H9 (cell line): ENCODE results near the gene KCNJ15. TPM values are rescaled to one million over a fixed set of nuclear protein-coding genes. Genes with fewer than 3 reads are reported as not detected.

ENCODE experiments used
- DNase-seq: peaks from one replicate; pipeline ENCODE4 v3.0.0-alpha.2; 2017
- H2AFZ ChIP-seq: one replicate; pipeline ENCODE4 v1.6.1; 2013; ENCODE audit warnings: mild to moderate bottlenecking, low read length, control low read depth, moderate library complexity
- H2AK5ac ChIP-seq: 2 replicates; pipeline ENCODE4 v1.6.1; 2013; ENCODE audit warnings: low read length, control low read depth, mixed read lengths; ENCODE audit not compliant: insufficient read length
- H2BK120ac ChIP-seq: one replicate; pipeline ENCODE4 v1.6.1; 2013; ENCODE audit warnings: low read depth, mild to moderate bottlenecking, low read length, control low read depth, inconsistent platforms; ENCODE audit not compliant: poor library complexity, severe bottlenecking
- H2BK12ac ChIP-seq: 2 replicates; pipeline ENCODE4 v1.6.1; 2013; ENCODE audit warnings: low read length, control low read depth, mixed read lengths, low read depth; ENCODE audit not compliant: insufficient read length
- H2BK15ac ChIP-seq: 2 replicates; pipeline ENCODE4 v1.6.1; 2013; ENCODE audit warnings: low read depth, low read length, control low read depth
- H2BK20ac ChIP-seq: one replicate; pipeline ENCODE4 v1.6.1; 2013; ENCODE audit warnings: low read depth, mild to moderate bottlenecking, low read length, control low read depth, inconsistent platforms; ENCODE audit not compliant: poor library complexity, severe bottlenecking
- H2BK5ac ChIP-seq: 2 replicates; pipeline ENCODE4 v1.6.1; 2013; ENCODE audit warnings: low read length, control low read depth, mixed read lengths; ENCODE audit not compliant: insufficient read length
- H3K14ac ChIP-seq: 2 replicates; pipeline ENCODE4 v1.6.1; 2013; ENCODE audit warnings: low read length, control low read depth; ENCODE audit not compliant: insufficient read depth
- H3K18ac ChIP-seq: 2 replicates; pipeline ENCODE4 v1.6.1; 2013; ENCODE audit warnings: low read depth, mild to moderate bottlenecking, mixed read lengths, low read length, control low read depth; ENCODE audit not compliant: insufficient read length
- H3K23ac ChIP-seq: 2 replicates; pipeline ENCODE4 v1.6.1; 2013; ENCODE audit warnings: low read length, control low read depth, mixed read lengths, low read depth; ENCODE audit not compliant: insufficient read length
- H3K23me2 ChIP-seq: 2 replicates; pipeline ENCODE4 v1.6.1; 2013; ENCODE audit warnings: low read depth, mild to moderate bottlenecking, mixed read lengths, low read length, control low read depth; ENCODE audit not compliant: insufficient read length, poor library complexity, severe bottlenecking
- H3K27ac ChIP-seq: 2 replicates; pipeline ENCODE4 v1.5.1; 2013; ENCODE audit warnings: low read length, control low read depth, mixed read lengths, low read depth; ENCODE audit not compliant: insufficient read length
- H3K27me3 ChIP-seq: 2 replicates; pipeline ENCODE4 v1.6.1; 2013; ENCODE audit warnings: low read length, control low read depth, inconsistent platforms; ENCODE audit not compliant: insufficient read depth
- H3K4ac ChIP-seq: 2 replicates; pipeline ENCODE4 v1.6.1; 2013; ENCODE audit warnings: low read depth, mild to moderate bottlenecking, control low read depth, inconsistent platforms, low read length, moderate library complexity
- H3K4me1 ChIP-seq: 2 replicates; pipeline ENCODE4 v1.6.1; 2013; ENCODE audit warnings: low read length, control low read depth, inconsistent platforms; ENCODE audit not compliant: insufficient read depth
- H3K4me2 ChIP-seq: 2 replicates; pipeline ENCODE4 v1.6.1; 2013; ENCODE audit warnings: low read length, control low read depth, mixed read lengths; ENCODE audit not compliant: insufficient read length, insufficient read depth
- H3K56ac ChIP-seq: 2 replicates; pipeline ENCODE4 v1.6.1; 2013; ENCODE audit warnings: low read depth, mild to moderate bottlenecking, mixed read lengths, low read length, control low read depth; ENCODE audit not compliant: insufficient read length
- H3K79me1 ChIP-seq: 2 replicates; pipeline ENCODE4 v1.6.1; 2013; ENCODE audit warnings: low read depth, mild to moderate bottlenecking, moderate library complexity, low read length, control low read depth, inconsistent platforms; ENCODE audit not compliant: insufficient read depth, poor library complexity, severe bottlenecking
- H3K79me2 ChIP-seq: 2 replicates; pipeline ENCODE4 v1.6.1; 2013; ENCODE audit warnings: low read length, control low read depth, inconsistent platforms; ENCODE audit not compliant: insufficient read depth
- H3K9ac ChIP-seq: 2 replicates; pipeline ENCODE4 v1.6.1; 2013; ENCODE audit warnings: low read length, control low read depth, mixed read lengths; ENCODE audit not compliant: insufficient read length; ENCODE audit errors: extremely low read depth
- H3K9me3 ChIP-seq: one replicate; pipeline ENCODE4 v1.6.1; 2013; ENCODE audit warnings: low read depth, low read length, inconsistent platforms; ENCODE audit not compliant: control insufficient read depth
- H3T11ph ChIP-seq: one replicate; pipeline ENCODE4 v1.6.1; 2013; ENCODE audit warnings: mild to moderate bottlenecking, low read length, control low read depth, inconsistent platforms
- H4K20me1 ChIP-seq: one replicate; pipeline ENCODE4 v1.6.1; 2013; ENCODE audit not compliant: control insufficient read depth, insufficient read length, insufficient read depth
- H4K5ac ChIP-seq: 2 replicates; pipeline ENCODE4 v1.6.1; 2013; ENCODE audit warnings: low read depth, mild to moderate bottlenecking, mixed read lengths, low read length, control low read depth; ENCODE audit not compliant: insufficient read length
- H4K8ac ChIP-seq: replicated peaks from 2 replicates; pipeline ENCODE4 v1.6.1; 2013; ENCODE audit warnings: low read length, control low read depth, mixed read lengths, low read depth; ENCODE audit not compliant: insufficient read length
- H4K91ac ChIP-seq: 2 replicates; pipeline ENCODE4 v1.6.1; 2013; ENCODE audit warnings: low read depth, mild to moderate bottlenecking, moderate library complexity, mixed read lengths, low read length, control low read depth; ENCODE audit not compliant: insufficient read length
- H3K27ac Mint-ChIP-seq, 3 experiments: 2 replicates in 2 of 3; 3 replicates in 1 of 3; pipeline ENCODE4 v1.8.0; 2020 to 2021; ENCODE audit warnings: mixed read lengths in 3 of 3, mild to moderate bottlenecking in 1 of 3, moderate library complexity in 1 of 3
- H3K27me3 Mint-ChIP-seq: 2 replicates; pipeline ENCODE4 v1.8.0; 2021; ENCODE audit warnings: low read depth, mild to moderate bottlenecking, moderate library complexity, mixed read lengths
- H3K36me3 Mint-ChIP-seq, 3 experiments: 2 replicates in 2 of 3; 3 replicates in 1 of 3; pipeline ENCODE4 v1.8.0; 2020 to 2021; ENCODE audit warnings: low read depth in 3 of 3, mixed read lengths in 3 of 3; ENCODE audit not compliant: insufficient read depth in 1 of 3
- H3K4me1 Mint-ChIP-seq, 2 experiments: 2 replicates each; pipeline ENCODE4 v1.8.0; 2020; ENCODE audit warnings: mixed read lengths in 2 of 2
- H3K4me3 Mint-ChIP-seq, 2 experiments: 2 replicates in 1 of 2; 3 replicates in 1 of 2; pipeline ENCODE4 v1.8.0; 2020 to 2021; ENCODE audit warnings: mild to moderate bottlenecking in 2 of 2, mixed read lengths in 2 of 2, moderate library complexity in 1 of 2
- H3K9me3 Mint-ChIP-seq, 2 experiments: 2 replicates in 1 of 2; 3 replicates in 1 of 2; pipeline ENCODE4 v1.8.0; 2020; ENCODE audit warnings: mild to moderate bottlenecking in 2 of 2, mixed read lengths in 2 of 2, moderate library complexity in 1 of 2
- CTCF ChIP-seq: fragments of 200-600 bp; sonication (generic); conservative IDR thresholded peaks from 3 replicates; pipeline ENCODE4 v1.8.0; 2021; ENCODE audit warnings: antibody characterized with exemption, mild to moderate bottlenecking
- WGBS: extraction: QIAGEN DNeasy Blood & Tissue Kit; methylation state at CpG from one replicate; pipeline ENCODE4 v1.1.7; 2013; ENCODE audit warnings: missing lambda C conversion rate, low lambda C conversion rate, mixed read lengths; ENCODE audit not compliant: insufficient read length; ENCODE audit errors: extremely low coverage; 5-methylcytosine and 5-hydroxymethylcytosine counted together
- total RNA-seq: library from RNA; stranded (reverse); gene quantifications from 2 replicates; pipeline ENCODE4 v1.2.1, GENCODE V29; 2021

The KCNJ15 gene
- total RNA-seq, 1 experiment from 2014 or later = not detected

DNA sequence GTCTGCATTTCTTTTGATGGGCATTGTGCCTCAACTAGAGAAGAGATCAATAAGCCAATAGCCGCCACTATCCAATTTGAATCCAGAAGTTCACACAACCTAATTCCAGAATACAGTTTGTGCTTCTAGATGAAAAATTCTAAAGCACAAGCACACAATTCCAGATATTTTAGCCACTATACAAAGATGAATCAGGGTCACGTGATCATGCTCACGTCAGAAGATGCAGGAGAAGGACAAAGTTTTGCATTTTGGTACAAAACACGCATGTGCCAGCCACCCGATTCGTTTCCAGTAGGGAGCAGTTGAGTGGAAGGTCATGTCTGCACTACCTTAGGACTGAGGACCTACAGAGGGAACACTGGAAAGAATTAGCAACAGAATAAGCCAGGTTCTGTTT, 3.6 kb downstream of the KCNJ15 start:
- no peak overlapping the region for H3K4ac ChIP-seq

More for the DNA sequence above, 3.6 kb downstream of the KCNJ15 start:
- H3K56ac ChIP-seq = no peak overlapping the region
- no peak overlapping the region for H3K23ac ChIP-seq
- H4K91ac ChIP-seq = no peak overlapping the region
- H3T11ph ChIP-seq = no peak overlapping the region
- Mint-ChIP-seq H3K27me3 (no peaks in the 10 kb centered on the region), H3K4me1 (peaks cover 5 to 6% of the 10 kb centered on the region in 2 experiments; a peak in 3 of 4 replicates), H3K9me3 (no peaks in the 10 kb centered on the region), H3K36me3 (no peaks in the 10 kb centered on the region), H3K4me3 (no peak overlapping the region), H3K27ac (no peak overlapping the region)
- no peaks in the 10 kb centered on the region for H3K79me2 ChIP-seq
- DNase-seq = no peak
- no peaks in the 10 kb centered on the region for H3K79me1 ChIP-seq
- no peak overlapping the region for H4K8ac ChIP-seq
- H3K18ac ChIP-seq = no peak overlapping the region
- H3K9ac ChIP-seq = no peak overlapping the region
- no peak overlapping the region for H2BK5ac ChIP-seq
- no peaks in the 10 kb centered on the region for H3K23me2 ChIP-seq
- no peak overlapping the region for H3K27ac ChIP-seq
- no peak overlapping the region for H2AFZ ChIP-seq
- no peak overlapping the region for H2AK5ac ChIP-seq
- H3K4me2 ChIP-seq = no peak overlapping the region
- H3K4me1 ChIP-seq = no peaks in the 10 kb centered on the region
- H4K20me1 ChIP-seq = no peaks in the 10 kb centered on the region
- H2BK120ac ChIP-seq = no peak overlapping the region
- H3K27me3 ChIP-seq = no peaks in the 10 kb centered on the region
- no CpG with 5 or more reads among the region's 6 CpGs for WGBS
- H2BK12ac ChIP-seq = no peak overlapping the region
- TF ChIP-seq CTCF = no peak
- no peak overlapping the region for H4K5ac ChIP-seq
- H3K9me3 ChIP-seq = no peaks in the 10 kb centered on the region
- no peak overlapping the region for H2BK15ac ChIP-seq
- no peak overlapping the region for H2BK20ac ChIP-seq
- no peak overlapping the region for H3K14ac ChIP-seq
